Measurements from ENCODE around the gene DDX42. TPM values are rescaled to one million over a fixed set of nuclear protein-coding genes. Genes with fewer than 3 reads are reported as not detected.

The DDX42 gene
- total and polyA plus RNA-seq, 2 of the 13 experiments (the other 11 are each of a cell fraction or from before 2014, with no cell fraction given), result 87.2 to 92.9 TPM

DNA sequence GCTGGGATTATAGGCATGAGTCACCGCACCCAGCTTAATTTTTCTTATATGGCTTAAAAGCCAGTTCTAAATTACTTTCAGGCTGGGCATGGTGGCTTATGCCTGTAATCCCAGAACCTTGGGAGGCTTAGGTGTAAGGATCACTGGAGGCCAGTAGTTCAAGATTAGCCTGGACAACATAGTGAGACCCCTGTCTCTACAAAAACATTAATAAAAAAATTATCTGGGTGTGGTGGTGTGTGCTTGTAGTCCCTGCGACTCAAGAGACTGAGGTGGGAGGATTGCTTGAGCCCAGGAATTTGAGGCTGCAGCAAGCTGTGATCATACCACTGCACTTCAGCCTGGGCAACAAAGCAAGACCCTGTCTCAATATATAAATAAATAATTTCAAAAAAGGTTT lies 79.3 kb downstream of the DDX42 start:
- Histone ChIP-seq H3K79me2 (ENCODE audit: insufficient read depth, low read length) (no peaks in the 10 kb centered on the region), H4K20me1 (ENCODE audit: insufficient read depth, low read length) (no peaks in the 10 kb centered on the region), H3K9ac (ENCODE audit: insufficient read depth, low read depth, low read length) (no peak overlapping the region), H3K36me3 (replicated peaks in 1 of 2; ENCODE audit: control insufficient read depth in 1 of 2, insufficient read depth in 2 of 2, low read length in 2 of 2) (no peaks in the 10 kb centered on the region), H3K4me3 (replicated peaks in 1 of 3; ENCODE audit: insufficient read depth in 1 of 3, low read depth in 2 of 3, low read length in 3 of 3) (no peak overlapping the region), H2AFZ (ENCODE audit: low read length) (no peak overlapping the region), H3K4me1 (ENCODE audit: insufficient read depth, low read length) (peaks cover 56% of the 10 kb centered on the region), H3K27ac (ENCODE audit: extremely low read length, insufficient read depth, low read length) (no peak overlapping the region), H3K9me3 (ENCODE audit: low read length) (no peaks in the 10 kb centered on the region), H3K27me3 (ENCODE audit: control insufficient read depth in 1 of 2, insufficient read depth in 2 of 2, low read length in 2 of 2) (no peaks in the 10 kb centered on the region), H3K4me2 (ENCODE audit: low read depth, low read length) (peak overlapping the region; percentile 68; the same call in 1 of the 2 replicates)
- FAIRE-seq, result no peak
- intact Hi-C loops (cut with micrococcal nuclease; ENCODE audit: unreplicated experiment), result no loop called here
- DNase-seq (ENCODE audit: low spot score), result no peak
- WGBS (ENCODE audit: low lambda C conversion rate), result 72% methylated on average over 2 of the region's 2 CpGs
- ChIA-PET POLR2A (interaction anchor here (1.4 kb wide), 1 partner anchor 10 kb away, joined by 5 read pairs; the partner anchor contains the start of gene SMARCD2), CTCF (ENCODE audit: low intra/inter-chr PET ratio, low total read pairs) (no interaction called here)
- in situ Hi-C loops (cut with HindIII; ENCODE audit: extremely low pct_ligation_motif_present, low pct_unique_long_range_greater_than_20kb), result no loop called here
- BruUV-seq (replicated peaks), result no TSS peak
- TF ChIP-seq GFI1 (CRISPR knock-in tag; IDR thresholded peaks at IDR 0.05; ENCODE audit: borderline replicate concordance) (no peak), ZNF121 (CRISPR knock-in tag; IDR thresholded peaks at IDR 0.05) (peak; percentile 90), ZNF430 (CRISPR knock-in tag; IDR thresholded peaks at IDR 0.05) (no peak), RFX1 (IDR thresholded peaks at IDR 0.05) (no peak), ZFP36L1 (CRISPR knock-in tag; IDR thresholded peaks at IDR 0.05) (no peak), ZNF335 (CRISPR knock-in tag; IDR thresholded peaks at IDR 0.05) (no peak), ZNF552 (CRISPR knock-in tag; IDR thresholded peaks at IDR 0.05; ENCODE audit: borderline replicate concordance) (no peak), NFKB2 (CRISPR knock-in tag; IDR thresholded peaks at IDR 0.05; ENCODE audit: borderline replicate concordance) (no peak)
- TF ChIP-seq, protein P1, sequence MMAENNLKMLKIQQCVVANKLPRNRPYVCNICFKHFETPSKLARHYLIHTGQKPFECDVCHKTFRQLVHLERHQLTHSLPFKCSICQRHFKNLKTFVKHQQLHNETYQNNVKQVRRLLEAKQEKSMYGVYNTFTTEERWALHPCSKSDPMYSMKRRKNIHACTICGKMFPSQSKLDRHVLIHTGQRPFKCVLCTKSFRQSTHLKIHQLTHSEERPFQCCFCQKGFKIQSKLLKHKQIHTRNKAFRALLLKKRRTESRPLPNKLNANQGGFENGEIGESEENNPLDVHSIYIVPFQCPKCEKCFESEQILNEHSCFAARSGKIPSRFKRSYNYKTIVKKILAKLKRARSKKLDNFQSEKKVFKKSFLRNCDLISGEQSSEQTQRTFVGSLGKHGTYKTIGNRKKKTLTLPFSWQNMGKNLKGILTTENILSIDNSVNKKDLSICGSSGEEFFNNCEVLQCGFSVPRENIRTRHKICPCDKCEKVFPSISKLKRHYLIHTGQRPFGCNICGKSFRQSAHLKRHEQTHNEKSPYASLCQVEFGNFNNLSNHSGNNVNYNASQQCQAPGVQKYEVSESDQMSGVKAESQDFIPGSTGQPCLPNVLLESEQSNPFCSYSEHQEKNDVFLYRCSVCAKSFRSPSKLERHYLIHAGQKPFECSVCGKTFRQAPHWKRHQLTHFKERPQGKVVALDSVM (CRISPR knock-in tag; IDR thresholded peaks at IDR 0.05), result peak; percentile 8; the same call in 1 of the 2 replicates
- ATAC-seq, result no peak
